H1 (cell line): ENCODE measurements around the gene KLK1. TPM values are rescaled to one million over a fixed set of nuclear protein-coding genes. Genes with fewer than 3 reads are reported as not detected.

Source experiments
- CTCF ChIA-PET: fragments of 300-600 bp; sonication (Branson Sonifier 250); formaldehyde crosslinking; loops from one replicate; lab custom pipeline; 2021; ENCODE audit not compliant: partially characterized antibody; lab: Charles Lee
- POLR2A ChIA-PET: fragments of 300-600 bp; sonication (Branson Sonifier 250); formaldehyde crosslinking; loops from one replicate; lab custom pipeline; 2021; ENCODE audit warnings: inconsistent platforms; ENCODE audit not compliant: partially characterized antibody; lab: Charles Lee
- DNase-seq, 2 experiments: peaks; one replicate each; pipeline versions ENCODE4 v3.0.0 to v3.0.0-alpha.2; 2010 to 2022; ENCODE audit warnings: low spot score in 2 of 2, low read depth in 1 of 2, mixed read lengths in 1 of 2
- FAIRE-seq: peaks from 2 replicates; lab custom pipeline; 2011; peaks lifted over from hg19 to GRCh38; lab: Jason Lieb, UNC
- H2AFZ ChIP-seq: 2 replicates; pipeline ENCODE4 v1.8.1; 2012; ENCODE audit warnings: low read length, inconsistent platforms
- H2AK5ac ChIP-seq: 2 replicates; pipeline ENCODE4 v1.6.1; 2013; ENCODE audit warnings: low read depth, low read length
- H2BK120ac ChIP-seq: replicated peaks from 2 replicates; pipeline ENCODE3; 2013; ENCODE audit warnings: low read depth, low read length, inconsistent platforms
- H2BK12ac ChIP-seq: 2 replicates; pipeline ENCODE4 v1.6.1; 2013; ENCODE audit warnings: low read depth, low read length
- H2BK15ac ChIP-seq: 2 replicates; pipeline ENCODE4 v1.6.1; 2013; ENCODE audit warnings: low read length
- H2BK20ac ChIP-seq: 2 replicates; pipeline ENCODE4 v1.6.1; 2013; ENCODE audit warnings: low read length
- H2BK5ac ChIP-seq: 2 replicates; pipeline ENCODE4 v1.6.1; 2013; ENCODE audit warnings: low read depth, low read length
- H3K14ac ChIP-seq: 2 replicates; pipeline ENCODE4 v1.6.1; 2013; ENCODE audit warnings: inconsistent platforms; ENCODE audit not compliant: insufficient read length
- H3K18ac ChIP-seq: 2 replicates; pipeline ENCODE4 v1.6.1; 2013; ENCODE audit warnings: low read length; ENCODE audit errors: extremely low read depth
- H3K23ac ChIP-seq: 2 replicates; pipeline ENCODE4 v1.6.1; 2013; ENCODE audit warnings: inconsistent platforms; ENCODE audit not compliant: insufficient read length
- H3K23me2 ChIP-seq: 2 replicates; pipeline ENCODE4 v1.6.1; 2013; ENCODE audit warnings: low read depth, low read length
- H3K27ac ChIP-seq: 2 replicates; pipeline ENCODE4 v1.6.1; 2011; ENCODE audit warnings: low read depth, low read length, inconsistent platforms
- H3K27me3 ChIP-seq, 4 experiments: replicated peaks in 1 of 4; 1 replicate in 1 of 4; 2 replicates in 3 of 4; pipeline versions ENCODE4 v1.6.1 to v1.8.1; 2011 to 2013; ENCODE audit warnings: low read length in 3 of 4, mild to moderate bottlenecking in 3 of 4, inconsistent platforms in 2 of 4, mixed read lengths in 2 of 4, moderate library complexity in 1 of 4; ENCODE audit not compliant: control insufficient read depth in 3 of 4, insufficient read depth in 3 of 4; ENCODE audit errors: extremely low read depth in 1 of 4
- H3K36me3 ChIP-seq, 4 experiments: 2 replicates each; pipeline versions ENCODE4 v1.6.1 to v1.8.1; 2011 to 2013; ENCODE audit warnings: mild to moderate bottlenecking in 4 of 4, low read length in 3 of 4, moderate library complexity in 2 of 4, control low read depth in 1 of 4, inconsistent platforms in 1 of 4; ENCODE audit not compliant: insufficient read depth in 4 of 4, control insufficient read depth in 2 of 4
- H3K4ac ChIP-seq: replicated peaks from 2 replicates; pipeline ENCODE3; 2013; ENCODE audit warnings: low read length, low read depth, mixed read lengths, inconsistent platforms; ENCODE audit not compliant: insufficient read length
- H3K4me1 ChIP-seq, 4 experiments: replicated peaks in 1 of 4; 1 replicate in 1 of 4; 2 replicates in 3 of 4; pipeline versions ENCODE4 v1.6.1 to v1.8.1; 2011 to 2013; ENCODE audit warnings: low read length in 3 of 4, inconsistent platforms in 2 of 4, mixed read lengths in 1 of 4; ENCODE audit not compliant: insufficient read depth in 4 of 4, control insufficient read depth in 3 of 4
- H3K4me2 ChIP-seq, 2 experiments: 2 replicates each; pipeline versions ENCODE4 v1.6.1 to v1.8.1; 2011 to 2013; ENCODE audit warnings: low read depth in 2 of 2, low read length in 2 of 2, control low read depth in 1 of 2, inconsistent platforms in 1 of 2, mild to moderate bottlenecking in 1 of 2; ENCODE audit not compliant: insufficient read depth in 1 of 2
- H3K4me3 ChIP-seq, 4 experiments: fragments of 200-600, 300-600 bp in 1 of 4; sonication (generic), shearing (Covaris generic), sonication (Bioruptor Twin) in 1 of 4; 2 replicates each; pipeline versions ENCODE4 v1.5.1 to v1.8.1; 2011 to 2016; ENCODE audit warnings: low read length in 4 of 4, low read depth in 3 of 4, control low read depth in 2 of 4, inconsistent platforms in 2 of 4, mild to moderate bottlenecking in 2 of 4, mixed read lengths in 1 of 4, moderate library complexity in 1 of 4; ENCODE audit not compliant: insufficient read depth in 2 of 4; ENCODE audit errors: extremely low read depth in 1 of 4
- H3K56ac ChIP-seq: replicated peaks from 2 replicates; pipeline ENCODE3; 2013; ENCODE audit warnings: low read depth, mild to moderate bottlenecking, mixed read lengths, low read length, inconsistent platforms; ENCODE audit not compliant: insufficient read length
- H3K79me1 ChIP-seq: 2 replicates; pipeline ENCODE4 v1.6.1; 2013; ENCODE audit warnings: low read depth, low read length, control low read depth
- H3K79me2 ChIP-seq, 2 experiments: 2 replicates each; pipeline versions ENCODE4 v1.6.1 to v1.8.1; 2012 to 2013; ENCODE audit warnings: low read length in 2 of 2, mild to moderate bottlenecking in 2 of 2, inconsistent platforms in 1 of 2; ENCODE audit not compliant: insufficient read depth in 2 of 2, control insufficient read depth in 1 of 2
- H3K9ac ChIP-seq, 4 experiments: replicated peaks in 1 of 4; 1 replicate in 1 of 4; 2 replicates in 3 of 4; pipeline versions ENCODE4 v1.6.1 to v1.8.1; 2011 to 2013; ENCODE audit warnings: low read depth in 3 of 4, low read length in 3 of 4, control low read depth in 2 of 4, mild to moderate bottlenecking in 2 of 4, moderate library complexity in 2 of 4, inconsistent platforms in 1 of 4; ENCODE audit errors: extremely low read depth in 1 of 4
- H3K9me3 ChIP-seq, 2 experiments: 2 replicates each; pipeline versions ENCODE4 v1.6.1 to v1.8.1; 2012 to 2013; ENCODE audit warnings: mild to moderate bottlenecking in 2 of 2, moderate library complexity in 2 of 2, control low read depth in 1 of 2, inconsistent platforms in 1 of 2, low read depth in 1 of 2, low read length in 1 of 2, mixed read lengths in 1 of 2; ENCODE audit not compliant: insufficient read depth in 2 of 2
- H4K20me1 ChIP-seq, 2 experiments: replicated peaks in 1 of 2; 2 replicates each; pipeline versions ENCODE3 to v1.8.1; 2011 to 2013; ENCODE audit warnings: inconsistent platforms in 2 of 2, low read length in 2 of 2, mild to moderate bottlenecking in 1 of 2; ENCODE audit not compliant: insufficient read depth in 2 of 2, control insufficient read depth in 1 of 2
- H4K5ac ChIP-seq: 2 replicates; pipeline ENCODE4 v1.6.1; 2013; ENCODE audit warnings: low read length, low read depth, mixed read lengths, inconsistent platforms; ENCODE audit not compliant: insufficient read length
- H4K8ac ChIP-seq: 2 replicates; pipeline ENCODE4 v1.8.0; 2013; ENCODE audit warnings: mild to moderate bottlenecking, moderate library complexity, low read length, inconsistent platforms; ENCODE audit not compliant: insufficient read depth; ENCODE audit errors: extremely low read depth
- H4K91ac ChIP-seq: replicated peaks from 2 replicates; pipeline ENCODE3; 2013; ENCODE audit warnings: low read length, mixed read lengths, inconsistent platforms; ENCODE audit not compliant: insufficient read length
- PHF8 ChIP-seq: fragments of 200-600 bp; sonication (generic); conservative IDR thresholded peaks from 2 replicates; pipeline ENCODE4 v1.7.1; 2012; ENCODE audit warnings: low read depth, mild to moderate bottlenecking, inconsistent platforms, low read length, moderate library complexity
- TAF1 ChIP-seq: IDR thresholded peaks from 2 replicates; pipeline ENCODE4 v1.6.1; 2011; ENCODE audit warnings: mild to moderate bottlenecking, low read depth, low read length
- WGBS, 2 experiments: shearing (Covaris generic) in 1 of 2; methylation state at CpG; one replicate each; pipeline versions ENCODE4 v1.1.6 to v1.1.7; 2013 to 2015; ENCODE audit warnings: low lambda C conversion rate in 2 of 2, mixed read lengths in 2 of 2, inconsistent platforms in 1 of 2, low coverage in 1 of 2, missing lambda C conversion rate in 1 of 2; ENCODE audit not compliant: insufficient replicate concordance in 2 of 2, insufficient coverage in 1 of 2, insufficient read length in 1 of 2; ENCODE audit errors: extremely low coverage in 1 of 2, missing lambda C conversion rate in 1 of 2; 5-methylcytosine and 5-hydroxymethylcytosine counted together
- polyA plus RNA-seq, 7 experiments: library from polyadenylated mRNA; depleted of rRNA in 3 of 7; stranded (reverse) in 5 of 7; unstranded in 2 of 7; fragments of >200 nt in 5 of 7; fragments of 200-250 nt in 2 of 7; gene quantifications; 1 replicate in 5 of 7; 2 replicates in 1 of 7; 4 replicates in 1 of 7; pipeline versions ENCODE4 v1.2.1 to v1.2.3, GENCODE V29; 2011 to 2013; ENCODE audit warnings: missing spikeins in 2 of 7, mixed read lengths in 2 of 7
- total RNA-seq: library from RNA; stranded (reverse); fragmentation: NEBNext Ultra II Directional; extraction: Animal tissue kit (Norgen Biotek cat#: 25700); gene quantifications from 2 replicates; pipeline ENCODE4 v1.2.1, GENCODE V29; 2021
- TF ChIP-seq, protein P1 (sequence below): IDR thresholded peaks from 2 replicates; pipeline ENCODE4 v1.6.1; 2011; ENCODE audit warnings: low read length, improper control_type of control experiment

The KLK1 gene
- total and polyA plus RNA-seq, 2 of the 8 experiments (the other 6 are each of a cell fraction or from before 2014, with no cell fraction given) = 3.4 to 4.0 TPM

DNA sequence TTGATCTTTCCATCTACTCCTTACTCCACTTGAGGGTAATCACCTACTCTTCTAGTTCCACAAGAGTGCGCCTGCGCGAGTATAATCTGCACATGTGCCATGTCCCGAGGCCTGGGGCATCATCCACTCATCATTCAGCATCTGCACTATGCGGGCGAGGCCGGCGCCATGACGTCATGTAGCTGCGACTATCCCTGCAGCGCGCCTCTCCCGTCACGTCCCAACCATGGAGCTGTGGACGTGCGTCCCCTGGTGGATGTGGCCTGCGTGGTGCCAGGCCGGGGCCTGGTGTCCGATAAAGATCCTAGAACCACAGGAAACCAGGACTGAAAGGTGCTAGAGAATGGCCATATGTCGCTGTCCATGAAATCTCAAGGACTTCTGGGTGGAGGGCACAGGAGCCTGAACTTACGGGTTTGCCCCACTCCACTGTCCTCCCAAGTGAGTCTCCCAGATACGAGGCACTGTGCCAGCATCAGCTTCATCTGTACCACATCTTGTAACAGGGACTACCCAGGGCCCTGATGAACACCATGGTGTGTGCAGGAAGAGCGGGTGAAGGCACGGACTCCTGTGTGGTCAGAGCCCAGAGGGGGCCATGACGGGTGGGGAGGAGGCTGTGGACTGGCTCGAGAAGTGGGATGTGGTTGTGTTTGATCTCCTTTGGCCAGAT lies 47.0 kb upstream of the KLK1 start:
- no peak overlapping the region for H3K9ac ChIP-seq
- H3K56ac ChIP-seq = no peak overlapping the region
- no peak overlapping the region for H3K18ac ChIP-seq
- H4K5ac ChIP-seq = no peak overlapping the region
- H2BK5ac ChIP-seq = no peak overlapping the region
- H3K4me1 ChIP-seq = no peaks in the 10 kb centered on the region
- no peaks in the 10 kb centered on the region for H3K36me3 ChIP-seq
- H2AFZ ChIP-seq = no peak overlapping the region
- no peak overlapping the region for H3K27ac ChIP-seq
- no peaks in the 10 kb centered on the region for H3K79me1 ChIP-seq
- no peak overlapping the region for H3K4ac ChIP-seq
- peak in 1 of 2 experiments; percentile 52 for DNase-seq
- H3K23ac ChIP-seq = no peak overlapping the region
- CTCF ChIA-PET = interaction anchor here (0.8 to 2.6 kb wide), 12 partner anchors 9 to 224 kb away, joined by 3 to 12 read pairs (median 3); no protein-coding TSS in a partner anchor
- POLR2A ChIA-PET = interaction anchor here (0.6 to 3.6 kb wide), 5 partner anchors 32 to 78 kb away, joined by 3 to 16 read pairs (median 5); no protein-coding TSS in a partner anchor
- H2BK15ac ChIP-seq = no peak overlapping the region
- no peak overlapping the region for H3K4me2 ChIP-seq
- H4K91ac ChIP-seq = no peak overlapping the region
- no peak overlapping the region; the same call in 1 of the 2 replicates for H4K8ac ChIP-seq
- H4K20me1 ChIP-seq = no peaks in the 10 kb centered on the region
- H3K9me3 ChIP-seq = no peaks in the 10 kb centered on the region; a peak in 1 of 4 replicates
- no peaks in the 10 kb centered on the region for H3K79me2 ChIP-seq
- H2AK5ac ChIP-seq = no peak overlapping the region
- FAIRE-seq = no peak
- no peak overlapping the region for H3K4me3 ChIP-seq
- H2BK12ac ChIP-seq = peak overlapping the region; percentile 13; the same call in 1 of the 2 replicates
- no peak overlapping the region for H2BK20ac ChIP-seq
- H3K14ac ChIP-seq = no peak overlapping the region
- 74% methylated on average over 25 of the region's 26 CpGs; no CpG with 5 or more reads in 1 of the 2 experiments for WGBS, 2 experiments
- H2BK120ac ChIP-seq = no peak overlapping the region
- peaks cover 0 to 3% (median 1%) of the 10 kb centered on the region in 4 experiments; a peak in 2 of 7 replicates for H3K27me3 ChIP-seq
- peaks cover 5% of the 10 kb centered on the region; the same call in 1 of the 2 replicates for H3K23me2 ChIP-seq
- TF ChIP-seq PHF8 (no peak), TAF1 (no peak)
- TF ChIP-seq, protein P1, sequence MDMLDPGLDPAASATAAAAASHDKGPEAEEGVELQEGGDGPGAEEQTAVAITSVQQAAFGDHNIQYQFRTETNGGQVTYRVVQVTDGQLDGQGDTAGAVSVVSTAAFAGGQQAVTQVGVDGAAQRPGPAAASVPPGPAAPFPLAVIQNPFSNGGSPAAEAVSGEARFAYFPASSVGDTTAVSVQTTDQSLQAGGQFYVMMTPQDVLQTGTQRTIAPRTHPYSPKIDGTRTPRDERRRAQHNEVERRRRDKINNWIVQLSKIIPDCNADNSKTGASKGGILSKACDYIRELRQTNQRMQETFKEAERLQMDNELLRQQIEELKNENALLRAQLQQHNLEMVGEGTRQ = no peak
